Thyroid gland (tissue), 4 donors: ENCODE results near the gene B3GALT6. TPM values are rescaled to one million over a fixed set of nuclear protein-coding genes. Genes with fewer than 3 reads are reported as not detected.
A peak's percentile ranks its signal among the peaks of the same experiment; 100 is the strongest.

Source experiments
- DNase-seq, 2 donors: peaks; one replicate each; pipeline ENCODE4 v3.0.0-alpha.2; 2019
- H3K27ac ChIP-seq, 3 donors: fragments of 200-600 bp; sonication (generic); 1 replicate in 2 of 3; 2 replicates in 1 of 3; pipeline ENCODE4 v1.5.1; 2016 to 2019; ENCODE audit warnings: mild to moderate bottlenecking in 1 of 3, moderate library complexity in 1 of 3
- H3K27me3 ChIP-seq: fragments of 200-600 bp; sonication (generic); one replicate; pipeline ENCODE4 v1.5.1; 2019
- H3K36me3 ChIP-seq, 2 donors: fragments of 200-600 bp; sonication (generic); one replicate each; pipeline ENCODE4 v1.5.1; 2016 to 2019
- H3K4me1 ChIP-seq, 2 donors: fragments of 200-600 bp; sonication (generic); one replicate each; pipeline ENCODE4 v1.5.1; 2017 to 2019
- H3K4me3 ChIP-seq, 3 donors: fragments of 200-600 bp; sonication (generic); replicated peaks in 1 of 3; 1 replicate in 2 of 3; 2 replicates in 1 of 3; pipeline ENCODE4 v1.5.1; 2016; ENCODE audit warnings: mild to moderate bottlenecking in 1 of 3
- H3K9me3 ChIP-seq: fragments of 200-600 bp; sonication (generic); one replicate; pipeline ENCODE4 v1.5.1; 2017
- CTCF ChIP-seq, 6 experiments: fragments of 200-600 bp in 3 of 6; fragments of 450-650 bp in 3 of 6; sonication (generic) in 3 of 6; IDR thresholded peaks; one replicate each; pipeline ENCODE4 v1.5.1; 2016 to 2019; ENCODE audit warnings: antibody characterized with exemption in 6 of 6, mild to moderate bottlenecking in 2 of 6, inconsistent platforms in 1 of 6, moderate library complexity in 1 of 6
- POLR2A ChIP-seq, 2 donors: fragments of 450-650 bp; IDR thresholded peaks; one replicate each; pipeline ENCODE4 v1.6.1; 2017; ENCODE audit warnings: antibody characterized with exemption in 2 of 2, mild to moderate bottlenecking in 2 of 2, moderate library complexity in 1 of 2
- WGBS, 2 donors: methylation state at CpG; one replicate each; pipeline ENCODE4 v1.1.5; 2017; 5-methylcytosine and 5-hydroxymethylcytosine counted together
- intact Hi-C: fragments of 100-400 bp; cut with DNase I; formaldehyde crosslinking; loops from one replicate; pipeline ENCODE4 v1.15.1; 2023
- total RNA-seq, 4 donors: library from RNA; depleted of rRNA; stranded (reverse); fragments of >200 nt; gene quantifications; one replicate each; pipeline ENCODE4 v1.2.3, GENCODE V29; 2016

The B3GALT6 gene
- total RNA-seq, 4 donors from 2014 or later: 18.0 to 32.2 (median 25.5) TPM

- Histone ChIP-seq H3K9me3 (no peaks in the 10 kb centered on the region), H3K4me3 (no peak overlapping the region), H3K27me3 (no peaks in the 10 kb centered on the region), H3K36me3 (no peaks in the 10 kb centered on the region), H3K27ac (no peak overlapping the region), H3K4me1 (peaks cover 6 to 8% of the 10 kb centered on the region in 2 donors)
- WGBS, 2 donors: 93 to 95% methylated on average over 14 to 23 of the region's 31 CpGs
- intact Hi-C loops: no loop called here
- no peak for DNase-seq
- no peak for TF ChIP-seq POLR2A (IDR thresholded peaks at IDR 0.05)
- no peak for TF ChIP-seq CTCF (IDR thresholded peaks at IDR 0.05)
Observed at GRCh38 chr1:1210726-1211540, 21.1 kb upstream of the B3GALT6 start.

DNA sequence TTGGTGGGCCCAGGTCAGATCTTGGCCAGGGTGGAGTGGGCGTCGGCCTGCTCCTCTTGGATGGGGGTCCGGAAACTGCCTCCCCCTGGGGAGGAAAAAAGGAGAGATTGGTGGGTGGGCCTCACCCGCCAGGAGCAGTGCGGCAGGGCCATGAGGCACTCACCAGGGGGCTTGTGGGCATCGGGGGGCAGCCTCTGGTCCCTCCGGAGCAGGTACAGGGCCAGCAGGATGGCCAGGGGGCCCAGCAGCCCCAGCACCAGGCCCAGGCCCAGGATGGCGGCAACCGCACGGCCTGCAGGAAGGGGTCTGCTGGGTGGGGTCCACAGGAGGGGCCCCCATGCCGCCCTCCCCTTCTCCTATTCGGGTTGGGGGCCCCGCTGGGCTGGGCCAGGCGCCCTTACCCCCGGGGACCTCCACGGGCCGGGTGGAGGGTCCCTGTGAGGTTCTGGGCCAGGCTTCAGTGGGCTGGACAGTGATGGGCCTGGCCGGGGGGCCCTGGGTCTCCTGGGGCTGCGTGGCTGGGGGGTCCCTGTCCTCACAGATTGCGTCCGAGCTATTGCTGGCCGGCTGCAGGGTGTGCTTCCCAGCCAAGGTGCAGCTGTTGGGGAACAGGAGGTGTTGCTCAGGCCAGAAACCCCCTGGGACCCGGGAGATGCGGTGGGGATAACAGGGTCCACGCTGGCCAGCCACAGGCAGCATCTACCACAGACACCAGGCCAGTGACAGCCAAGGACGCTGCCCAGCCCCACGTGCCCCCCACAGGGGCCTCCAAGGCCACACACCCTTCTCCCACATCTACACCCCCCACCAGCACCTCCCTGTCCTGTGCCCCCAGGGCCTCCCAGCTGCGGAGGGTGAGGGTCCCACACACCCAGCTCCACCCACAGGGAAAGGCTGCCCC lies 20.2 kb upstream of the B3GALT6 start:
- intact Hi-C loops: no loop called here
- no peak overlapping the region for H3K4me3 ChIP-seq
- peaks cover 6% of the 10 kb centered on the region in 2 donors for H3K36me3 ChIP-seq
- H3K4me1 ChIP-seq: no peaks in the 10 kb centered on the region
- DNase-seq: no peak
- no peak overlapping the region for H3K27ac ChIP-seq
- WGBS, 2 donors: 81 to 83% methylated on average over 1 to 22 of the region's 28 CpGs
- no peaks in the 10 kb centered on the region for H3K9me3 ChIP-seq
- TF ChIP-seq CTCF (IDR thresholded peaks at IDR 0.05) (no peak), POLR2A (IDR thresholded peaks at IDR 0.05) (no peak)
- no peaks in the 10 kb centered on the region for H3K27me3 ChIP-seq

DNA sequence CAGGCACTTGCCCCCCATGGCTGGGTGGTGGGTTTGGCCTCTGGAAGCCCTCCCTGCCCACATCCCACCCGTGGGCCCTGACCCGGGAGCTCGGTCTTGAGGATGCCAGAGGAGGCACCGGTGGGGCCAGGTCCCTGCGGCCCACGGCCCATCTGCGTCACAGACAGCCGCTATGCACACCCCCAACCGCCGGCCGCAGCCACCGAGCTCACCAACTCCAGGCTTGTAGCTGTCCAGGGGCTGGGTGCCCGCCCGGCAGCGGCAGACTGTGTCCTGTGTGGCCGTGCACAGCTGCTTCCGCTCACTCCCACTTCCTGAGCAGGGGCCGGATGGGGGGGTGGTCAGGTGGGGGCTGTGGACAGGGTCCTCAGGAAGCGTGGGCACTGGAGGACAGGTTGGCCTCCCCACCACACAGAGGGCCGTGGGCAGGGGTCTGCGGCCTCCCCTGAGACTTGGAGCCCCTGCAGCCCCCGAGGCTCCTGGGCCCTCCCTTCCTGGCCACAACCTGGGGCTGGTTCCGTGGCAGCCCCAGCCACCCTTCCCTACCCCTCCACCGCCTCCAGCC lies 19.2 kb upstream of the B3GALT6 start:
- peak in 1 of 2 donors; percentile 34 for DNase-seq
- H3K9me3 ChIP-seq: no peaks in the 10 kb centered on the region
- intact Hi-C loops: no loop called here
- H3K36me3 ChIP-seq: peaks cover 15 to 16% of the 10 kb centered on the region in 2 donors
- TF ChIP-seq CTCF (IDR thresholded peaks at IDR 0.05): no peak
- TF ChIP-seq POLR2A (IDR thresholded peaks at IDR 0.05): no peak
- no peaks in the 10 kb centered on the region for H3K27me3 ChIP-seq
- no peaks in the 10 kb centered on the region for H3K4me1 ChIP-seq
- H3K4me3 ChIP-seq: peak overlapping the region in 1 of 3 donors; percentile 6
- peak overlapping the region in 1 of 3 donors; percentile 33 for H3K27ac ChIP-seq
- 63 to 83% methylated on average over 1 to 4 of the region's 24 CpGs for WGBS, 2 donors

DNA sequence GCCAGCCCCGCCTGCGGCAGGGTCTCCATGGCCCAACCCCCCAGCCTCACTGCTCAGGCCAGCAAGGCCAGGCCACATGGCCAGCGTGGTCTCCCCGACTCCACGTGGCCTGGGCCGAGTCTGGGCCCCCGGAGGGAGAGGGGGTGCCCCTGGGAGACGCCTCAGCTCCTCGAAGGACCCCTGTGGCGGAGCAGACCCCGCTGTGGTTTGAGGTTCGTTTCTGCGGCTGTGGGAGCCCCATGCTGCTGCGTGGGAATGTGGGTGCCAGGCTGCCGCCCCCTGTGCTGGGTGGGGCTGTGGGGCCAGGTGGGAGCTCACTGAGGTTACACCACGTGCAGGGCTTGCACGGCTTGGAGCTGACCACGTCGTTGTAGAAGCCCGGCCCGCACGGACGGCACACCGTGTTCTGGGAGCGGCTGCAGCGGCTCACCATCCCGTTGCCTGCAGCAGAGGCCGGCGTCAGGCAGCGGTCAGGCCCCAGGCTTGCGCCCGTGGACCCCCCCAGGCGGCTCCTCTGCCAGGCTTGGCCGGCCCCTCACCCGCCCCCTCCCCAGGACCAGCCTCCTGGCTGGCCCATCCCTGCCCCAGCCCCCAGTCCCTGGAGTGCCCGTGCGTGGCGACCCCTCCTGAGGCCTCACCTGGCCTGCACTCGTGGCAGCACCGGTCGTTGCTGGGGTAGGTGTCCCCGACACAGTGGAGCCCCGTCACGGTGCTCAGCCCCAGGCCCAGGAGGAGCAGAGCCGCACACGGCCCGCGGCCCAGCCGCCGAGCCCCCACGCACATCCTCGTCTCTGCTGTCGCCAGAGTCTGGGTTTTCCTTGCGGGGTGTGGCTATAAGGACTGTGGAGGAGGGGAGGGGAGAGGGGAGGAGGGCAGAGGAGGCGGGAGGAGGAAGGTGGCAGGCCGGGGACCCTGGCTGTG lies 18.4 kb upstream of the B3GALT6 start, which contains the start of gene TNFRSF4:
TNFRSF4 (minus strand) TSS at position 809 of the 921 bp plus-strand sequence; CDS start at position 783, 26 bp downstream.
- TF ChIP-seq CTCF (IDR thresholded peaks at IDR 0.05): no peak
- TF ChIP-seq POLR2A (IDR thresholded peaks at IDR 0.05): no peak
- no peak for DNase-seq
- H3K9me3 ChIP-seq: no peaks in the 10 kb centered on the region
- no peaks in the 10 kb centered on the region for H3K27me3 ChIP-seq
- 55 to 74% methylated on average over 13 to 14 of the region's 56 CpGs for WGBS, 2 donors
- no peak within 1 kb of the TSS for H3K4me3 ChIP-seq
- no peak within 1 kb of the TSS for H3K27ac ChIP-seq
- peaks cover 23 to 24% of the 10 kb centered on the region in 2 donors for H3K36me3 ChIP-seq
- no peaks in the 10 kb centered on the region for H3K4me1 ChIP-seq
- intact Hi-C loops: no loop called here
